Colonic mucosa (tissue), 4 donors: Measurements from ENCODE around the gene PATJ. TPM values are rescaled to one million over a fixed set of nuclear protein-coding genes. Genes with fewer than 3 reads are reported as not detected.

ENCODE experiments used
- DNase-seq: peaks from one replicate; pipeline ENCODE4 v3.0.0-alpha.2; 2020
- H3K27ac ChIP-seq: fragments of 200-600 bp; one replicate; pipeline ENCODE4 v1.8.0; 2021
- H3K27me3 ChIP-seq: fragments of 200-600 bp; one replicate; pipeline ENCODE4 v1.8.0; 2021
- H3K36me3 ChIP-seq: fragments of 200-600 bp; one replicate; pipeline ENCODE4 v1.8.0; 2021
- H3K4me1 ChIP-seq: fragments of 200-600 bp; one replicate; pipeline ENCODE4 v1.8.0; 2021; ENCODE audit warnings: mild to moderate bottlenecking
- H3K4me3 ChIP-seq: fragments of 200-600 bp; one replicate; pipeline ENCODE4 v1.8.0; 2021
- H3K9ac ChIP-seq, 2 donors: one replicate each; pipeline ENCODE4 v1.7.0; 2013; ENCODE audit warnings: control low read depth in 2 of 2, low read depth in 2 of 2, low read length in 2 of 2
- H3K9me3 ChIP-seq: fragments of 200-600 bp; one replicate; pipeline ENCODE4 v1.8.0; 2021
- CTCF ChIP-seq: fragments of 200-600 bp; IDR thresholded peaks from one replicate; pipeline ENCODE4 v1.8.0; 2022; ENCODE audit warnings: antibody characterized with exemption, mild to moderate bottlenecking
- intact Hi-C: fragments of 100-400 bp; cut with DNase I; formaldehyde crosslinking; loops from one replicate; pipeline ENCODE4 v1.14.1; 2022
- total RNA-seq, 2 donors: library from RNA; stranded (reverse); fragmentation: NEBNext Ultra II Directional in 1 of 2; extraction: Animal tissue kit (Norgen Biotek cat#: 25700) in 1 of 2; gene quantifications; one replicate each; pipeline ENCODE4 v1.2.1, GENCODE V29; 2021
- donor health status: healthy.
- donor health status: DM: no; HTN: no; CAD: no.
- donor health status: DM: no; HTN: no; CAD: no.

PATJ gene
- total RNA-seq, 2 donors from 2014 or later, result 65.6 to 69.0 TPM

- no peak for TF ChIP-seq CTCF
- no peak overlapping the region for H3K27ac ChIP-seq
- no peak overlapping the region for H3K9ac ChIP-seq
Measured at GRCh38 chr1:62187548-62187947, 445.3 kb downstream of the PATJ start.

GRCh38 chr1:62188111-62188510 lies 445.8 kb downstream of the PATJ start:
- no peaks in the 10 kb centered on the region for H3K36me3 ChIP-seq
- H3K9me3 ChIP-seq, result no peaks in the 10 kb centered on the region
- intact Hi-C loops, result no loop called here
- no peak overlapping the region for H3K27ac ChIP-seq
- H3K9ac ChIP-seq, result no peak overlapping the region
- H3K4me1 ChIP-seq, result no peaks in the 10 kb centered on the region
- TF ChIP-seq CTCF, result no peak
- H3K4me3 ChIP-seq, result no peak overlapping the region
- no peak for DNase-seq
- no peaks in the 10 kb centered on the region for H3K27me3 ChIP-seq

More at GRCh38 chr1:62187548-62187947, 445.3 kb downstream of the PATJ start:
- intact Hi-C loops, result no loop called here
- DNase-seq, result no peak
- Histone ChIP-seq H3K27me3 (no peaks in the 10 kb centered on the region), H3K9me3 (no peaks in the 10 kb centered on the region), H3K36me3 (no peaks in the 10 kb centered on the region), H3K4me1 (no peaks in the 10 kb centered on the region), H3K4me3 (no peak overlapping the region)

DNA sequence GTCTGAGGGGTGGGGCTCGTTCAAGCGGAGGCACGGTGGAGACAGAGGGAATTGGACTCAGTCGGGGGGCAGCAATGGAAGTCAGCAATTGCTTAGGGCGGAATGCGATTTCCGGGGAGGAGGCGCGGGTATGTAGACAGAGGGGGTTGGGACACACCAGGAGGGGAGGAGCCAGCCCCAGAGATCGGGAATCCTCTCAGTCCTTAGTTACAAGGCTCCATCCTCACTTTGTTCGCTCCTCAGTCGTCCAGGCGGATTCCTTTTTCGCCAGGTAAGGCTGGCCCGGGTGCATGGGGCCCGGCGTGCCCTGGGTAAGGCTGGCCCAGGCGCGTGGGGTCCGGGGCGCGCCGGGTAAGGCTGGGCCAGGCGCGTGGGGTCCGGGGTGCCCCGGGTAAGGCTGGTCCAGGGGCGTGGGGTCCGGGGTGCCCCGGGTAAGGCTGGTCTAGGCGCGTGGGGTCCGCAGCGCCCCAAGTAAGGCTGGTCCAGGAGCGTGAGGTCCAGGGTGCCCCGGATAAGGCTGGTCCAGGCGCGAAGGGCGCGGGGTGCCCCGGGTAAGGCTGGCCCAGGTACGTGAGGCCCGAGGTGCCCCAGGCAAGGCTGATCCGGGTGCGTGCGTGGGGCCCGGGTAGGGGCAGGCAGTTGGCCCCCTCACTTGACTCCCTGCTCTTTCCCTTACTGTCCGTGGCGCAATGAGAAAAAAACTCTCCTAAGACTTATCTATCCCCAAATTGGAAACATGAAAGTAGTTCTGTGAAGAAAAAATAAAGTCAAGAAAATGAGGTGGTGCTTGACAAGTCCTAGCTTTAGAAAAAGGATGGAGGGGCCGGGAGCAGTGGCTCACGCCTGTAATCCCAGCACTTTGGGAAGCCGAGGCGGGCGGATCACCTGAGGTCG lies 452.6 kb downstream of the PATJ start, which contains the start of gene L1TD1:
Gene L1TD1 (plus strand): TSS at position 199 of the 894 bp plus-strand sequence. CDS start 11,780 bp downstream, outside the sequence.
- Histone ChIP-seq H3K9me3 (no peaks in the 10 kb centered on the region), H3K9ac (peak within 1 kb of the TSS; percentile 40 to 46), H3K4me3 (peak within 1 kb of the TSS; percentile 44), H3K4me1 (no peaks in the 10 kb centered on the region), H3K36me3 (no peaks in the 10 kb centered on the region), H3K27ac (no peak within 1 kb of the TSS), H3K27me3 (no peaks in the 10 kb centered on the region)
- peak; percentile 73 for DNase-seq
- TF ChIP-seq CTCF, result no peak
- intact Hi-C loops, result no loop called here

DNA sequence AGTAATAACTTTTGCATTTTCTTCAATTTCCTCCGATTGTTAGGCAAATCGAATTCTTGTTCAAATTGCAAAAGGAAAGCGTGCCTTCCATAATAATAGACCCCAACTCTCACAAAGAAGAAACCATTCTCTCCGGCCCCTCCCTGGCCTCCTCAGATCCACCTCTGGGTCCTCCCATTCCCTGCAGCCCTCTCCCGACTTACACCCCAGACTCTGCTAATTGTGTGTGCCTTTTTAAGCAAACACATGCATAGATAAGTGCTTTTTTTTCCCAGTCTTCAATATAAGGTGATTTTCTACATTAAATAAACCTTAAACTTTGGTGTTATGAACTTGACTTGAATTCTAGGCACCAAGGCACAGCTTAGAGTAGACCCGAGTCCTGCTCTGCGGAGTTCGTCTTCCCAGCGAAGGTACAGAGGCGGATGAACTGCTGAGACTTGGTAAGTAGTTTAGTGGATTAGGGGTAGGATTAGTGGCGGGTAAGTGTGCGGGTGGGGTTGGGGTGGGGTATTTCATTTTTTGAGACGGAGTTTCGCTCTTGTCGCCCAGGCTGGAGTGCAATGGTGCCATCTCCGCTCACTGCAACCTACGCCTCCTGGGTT lies 453.9 kb downstream of the PATJ start:
- peak overlapping the region in 1 of 2 donors; percentile 12 for H3K9ac ChIP-seq
- DNase-seq, result no peak
- intact Hi-C loops, result no loop called here
- no peaks in the 10 kb centered on the region for H3K36me3 ChIP-seq
- no peak overlapping the region for H3K27ac ChIP-seq
- no peak overlapping the region for H3K4me3 ChIP-seq
- TF ChIP-seq CTCF, result no peak
- no peaks in the 10 kb centered on the region for H3K4me1 ChIP-seq
- H3K9me3 ChIP-seq, result no peaks in the 10 kb centered on the region
- no peaks in the 10 kb centered on the region for H3K27me3 ChIP-seq

DNA sequence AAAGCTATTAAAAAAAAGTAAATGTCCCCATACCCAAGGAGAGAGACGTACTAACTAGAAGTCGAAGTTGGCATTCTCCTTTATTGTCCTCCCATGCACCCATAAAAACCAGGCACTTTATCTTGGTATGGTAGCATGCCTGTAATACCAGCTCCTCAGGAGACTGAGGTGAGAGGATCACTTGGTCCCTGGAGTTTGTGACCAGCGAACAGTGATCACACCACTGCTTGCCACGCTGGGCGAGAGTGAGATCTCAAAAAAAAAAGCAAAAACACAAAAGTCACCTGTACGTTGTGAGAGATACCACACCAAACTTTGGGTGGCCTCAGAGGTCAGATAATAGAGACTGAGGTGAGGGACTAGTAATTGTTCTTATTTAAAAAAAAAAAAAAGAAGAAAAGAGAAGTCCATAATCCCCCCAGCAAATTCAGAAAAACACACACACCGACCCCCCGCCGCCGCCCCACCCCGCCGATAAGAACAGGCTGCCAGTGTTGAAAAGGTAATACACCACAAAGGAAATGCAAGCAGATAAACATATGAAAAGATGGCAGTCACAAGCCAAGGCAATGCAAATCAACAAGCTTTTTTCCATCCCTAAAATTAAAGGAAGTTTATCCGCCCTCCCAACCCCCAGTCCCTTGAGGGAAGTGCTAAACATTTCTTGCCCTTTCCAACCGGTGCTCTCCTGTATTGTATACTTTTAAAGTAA lies 455.9 kb downstream of the PATJ start:
- Histone ChIP-seq H3K9me3 (no peaks in the 10 kb centered on the region), H3K27ac (no peak overlapping the region), H3K36me3 (no peaks in the 10 kb centered on the region), H3K9ac (no peak overlapping the region), H3K4me3 (no peak overlapping the region), H3K27me3 (no peaks in the 10 kb centered on the region), H3K4me1 (no peaks in the 10 kb centered on the region)
- TF ChIP-seq CTCF, result no peak
- DNase-seq, result no peak
- intact Hi-C loops, result no loop called here
